Left cardiac atrium (tissue), 4 donors: Measurements from ENCODE around the gene LPP. TPM values are rescaled to one million over a fixed set of nuclear protein-coding genes. Genes with fewer than 3 reads are reported as not detected.

ENCODE experiments used
- ATAC-seq, 2 donors: fragments of 200-7000 bp; cut with Tn5 transposase; one replicate each; pipeline ENCODE4 v1.9.1; 2020; ENCODE audit warnings: mild to moderate bottlenecking in 2 of 2, moderate library complexity in 2 of 2
- DNase-seq: peaks from one replicate; pipeline ENCODE4 v3.0.0-alpha.2; 2020
- intact Hi-C, 2 donors: fragments of 100-400 bp; cut with DNase I; formaldehyde crosslinking; loops; one replicate each; pipeline versions ENCODE4 v1.14.1 to v1.15.1; 2022 to 2023
- total RNA-seq, 2 donors: library from RNA; stranded (reverse); fragmentation: NEBNext Ultra II Directional; extraction: Animal tissue kit (Norgen Biotek cat#: 25700); gene quantifications; one replicate each; pipeline ENCODE4 v1.2.1, GENCODE V29; 2021
- donor health status: DM: no; HTN: yes; CAD: no.
- donor health status: DM: no; HTN: yes; CAD: no; lungs with severe emphysema.
- donor health status: DM: yes; HTN: yes; CAD: no.
- donor health status: Dilated cardiomyopathy.

Gene LPP
- total RNA-seq, 2 donors from 2014 or later: 152 to 181 TPM

DNA sequence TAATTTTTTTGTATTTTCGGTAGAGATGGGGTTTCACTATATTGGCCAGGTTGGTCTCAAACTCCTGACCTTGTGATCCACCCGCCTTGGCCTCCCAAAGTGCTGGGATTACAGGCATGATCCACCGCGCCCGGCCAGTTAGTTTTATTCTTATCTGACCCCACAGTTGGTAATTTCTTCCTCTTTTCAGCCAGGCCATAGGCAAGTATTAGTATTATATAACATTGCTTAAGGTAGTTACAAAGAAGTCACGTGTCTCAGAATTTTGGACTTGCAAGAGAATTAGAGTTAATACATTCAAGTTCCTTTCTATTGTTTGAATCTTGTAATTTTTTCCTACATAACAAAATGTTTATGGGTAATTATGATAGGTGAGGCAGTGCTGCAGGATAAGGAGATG, 334.8 kb downstream of the LPP start:
- DNase-seq (no peak), ATAC-seq (no peak)
- intact Hi-C loops: no loop called here

- no peak for DNase-seq
These were observed 335.9 kb downstream of the LPP start for GRCh38 chr3:188489639-188490405.

DNA sequence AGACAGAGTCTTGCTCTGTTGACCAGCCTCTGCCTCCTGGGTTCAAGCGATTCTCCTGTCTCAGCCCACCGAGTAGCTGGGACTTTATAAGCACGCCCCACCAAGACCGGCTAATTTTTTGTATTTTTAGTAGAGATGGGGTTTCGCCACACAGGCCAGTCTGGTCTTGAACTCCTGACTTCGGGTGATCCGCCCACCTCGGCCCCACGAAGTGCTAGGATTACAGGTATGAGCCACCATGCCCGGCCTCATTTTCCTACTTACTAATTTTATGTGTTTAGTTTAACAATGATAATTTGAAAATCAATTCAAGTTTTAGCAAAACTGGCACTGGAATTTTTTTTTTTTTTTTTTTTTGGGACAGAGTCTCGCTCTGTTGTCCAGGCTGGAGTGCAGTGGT, 336.5 kb downstream of the LPP start:
- DNase-seq: no peak
- ATAC-seq: no peak
- intact Hi-C loops: no loop called here

More at GRCh38 chr3:188489639-188490405, 335.9 kb downstream of the LPP start:
- intact Hi-C loops: no loop called here
- ATAC-seq: no peak

DNA sequence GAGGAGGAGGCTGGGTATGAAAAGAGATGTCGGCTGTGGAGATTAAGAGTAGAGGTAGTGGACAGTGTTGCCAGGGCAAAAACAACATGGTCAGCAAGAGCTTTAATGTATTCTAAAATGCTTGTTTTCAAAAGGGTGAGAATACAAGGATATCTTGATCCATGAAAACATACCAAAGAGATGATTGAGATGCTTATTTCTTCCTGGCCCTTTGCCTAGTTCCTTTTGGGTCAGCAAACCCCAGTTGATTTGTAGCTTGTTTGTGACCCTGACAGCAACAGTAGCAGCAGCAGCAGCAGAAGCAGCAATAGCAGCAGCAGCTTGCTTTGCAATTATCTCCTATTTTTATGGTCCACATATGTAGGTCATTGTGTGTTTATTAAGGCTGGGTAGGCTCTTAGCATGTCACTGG, 337.3 kb downstream of the LPP start:
- intact Hi-C loops: no loop called here
- DNase-seq (no peak), ATAC-seq (peak; percentile 34 to 49)

- ATAC-seq: no peak
- intact Hi-C loops: no loop called here
- DNase-seq: no peak
These were observed 342.4 kb downstream of the LPP start for GRCh38 chr3:188496390-188496789.

- no peak for ATAC-seq
- no peak for DNase-seq
- intact Hi-C loops: no loop called here
These were observed 343.1 kb downstream of the LPP start for GRCh38 chr3:188497021-188497420.

DNA sequence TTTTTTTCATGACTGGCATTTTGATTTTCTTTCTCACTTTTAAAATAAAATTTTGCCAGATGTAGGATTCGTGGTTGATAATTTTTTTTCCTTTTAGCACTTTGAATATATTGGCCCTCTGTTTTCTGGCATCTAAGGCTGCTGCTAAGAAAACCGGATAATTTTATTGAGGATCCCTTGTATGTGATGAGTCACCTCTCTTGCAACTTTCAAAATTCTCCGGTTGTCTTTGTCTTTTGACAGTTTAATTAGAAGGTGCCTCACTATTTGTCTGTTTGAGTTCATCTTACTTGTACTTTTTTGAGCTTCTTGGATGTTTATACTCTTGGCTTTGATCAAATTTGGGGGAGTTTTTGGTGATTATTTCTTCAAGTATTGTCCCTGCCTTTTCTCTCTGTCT, 349.7 kb downstream of the LPP start:
- DNase-seq (no peak), ATAC-seq (no peak)
- intact Hi-C loops: no loop called here

GRCh38 chr3:188505151-188505550, 351.2 kb downstream of the LPP start:
- intact Hi-C loops: no loop called here
- DNase-seq (no peak), ATAC-seq (no peak)

- DNase-seq (no peak), ATAC-seq (no peak)
- intact Hi-C loops: no loop called here
These were observed 352.0 kb downstream of the LPP start for GRCh38 chr3:188505911-188506310.

GRCh38 chr3:188506446-188506845, 352.5 kb downstream of the LPP start:
- no peak for DNase-seq
- ATAC-seq: no peak
- intact Hi-C loops: no loop called here

GRCh38 chr3:188507244-188507720, 353.3 kb downstream of the LPP start:
- peak; percentile 65 to 78 for ATAC-seq
- no peak for DNase-seq

DNA sequence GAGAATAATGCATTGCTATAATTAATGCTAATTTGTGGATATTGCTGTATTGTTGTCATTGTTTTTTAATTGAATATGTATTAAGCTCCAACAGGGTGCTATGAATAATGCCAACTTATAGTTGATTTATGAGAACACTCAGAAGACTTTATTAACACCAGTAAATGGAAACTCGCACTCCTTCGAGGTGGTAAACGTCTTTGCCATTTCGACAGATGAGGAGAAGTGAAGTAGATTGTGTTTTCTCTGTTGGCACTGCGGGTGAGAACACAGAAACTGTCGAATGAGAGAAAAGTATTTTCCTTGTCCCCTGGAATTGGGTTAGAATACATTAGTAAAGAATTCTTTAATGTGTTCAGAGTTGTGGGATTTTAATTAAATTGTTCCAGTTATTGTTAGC, 354.5 kb downstream of the LPP start:
- no peak for ATAC-seq
- DNase-seq: no peak
- intact Hi-C loops: no loop called here

More at GRCh38 chr3:188507244-188507720, 353.3 kb downstream of the LPP start:
- intact Hi-C loops: no loop called here

DNA sequence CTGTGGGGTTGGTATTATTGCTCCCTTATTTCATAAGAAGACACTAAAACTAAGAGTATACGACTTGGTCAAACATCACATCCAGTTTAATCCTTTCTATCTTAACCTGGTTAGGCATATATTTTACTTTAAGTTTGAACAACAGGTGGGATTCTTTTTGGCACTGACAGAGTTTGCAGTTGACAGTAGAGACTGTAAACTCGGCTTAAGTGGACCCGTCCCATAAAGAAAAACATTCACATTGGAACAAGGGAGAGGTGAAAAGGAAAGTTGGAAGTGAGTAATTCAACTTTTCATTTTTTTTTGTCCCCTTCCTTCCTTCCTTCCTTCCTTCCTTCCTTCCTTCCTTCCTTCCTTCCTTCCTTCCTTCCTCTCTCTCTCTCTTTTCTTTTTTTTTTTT, 355.4 kb downstream of the LPP start:
- no peak for ATAC-seq
- no peak for DNase-seq
- intact Hi-C loops: no loop called here

- ATAC-seq: no peak
- no peak for DNase-seq
- intact Hi-C loops: no loop called here
These were observed 356.4 kb downstream of the LPP start for GRCh38 chr3:188510366-188510765.

DNA sequence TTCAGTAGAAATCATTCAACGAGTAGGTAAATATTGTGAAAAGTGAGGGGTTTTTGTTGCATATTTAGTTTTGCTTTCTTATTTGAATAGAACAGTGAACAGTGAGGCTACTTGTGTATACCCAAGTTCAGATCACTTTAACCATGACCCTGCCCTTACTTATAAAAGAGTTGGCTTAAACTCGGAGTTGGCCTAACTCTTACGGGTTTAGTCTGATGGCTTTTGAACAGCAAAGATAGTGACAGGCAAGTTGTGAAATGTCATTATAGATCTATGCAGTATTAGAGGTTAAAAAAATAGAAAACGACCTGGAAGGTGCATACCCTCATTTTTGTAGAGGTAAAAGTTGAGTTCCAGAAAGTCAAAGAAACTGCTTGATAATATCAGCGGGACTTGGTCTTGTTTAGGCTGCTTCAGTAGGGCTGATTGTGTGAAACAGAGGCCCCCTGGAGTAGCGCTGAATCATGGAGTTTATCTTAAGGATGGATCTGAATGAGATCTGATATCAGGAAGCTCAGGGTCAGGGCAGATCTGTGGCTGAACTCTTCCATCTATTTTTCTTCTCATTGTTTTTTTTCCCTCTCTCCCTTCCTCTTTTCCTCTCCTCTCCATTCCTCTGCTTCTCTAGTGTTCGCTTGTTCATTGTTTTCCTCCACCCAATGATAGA, 359.8 kb downstream of the LPP start:
- intact Hi-C loops: no loop called here
- ATAC-seq (no peak), DNase-seq (no peak)

GRCh38 chr3:188516515-188516914, 362.6 kb downstream of the LPP start:
- no peak for DNase-seq
- ATAC-seq: no peak
- intact Hi-C loops: no loop called here

GRCh38 chr3:188518416-188518815, 364.5 kb downstream of the LPP start:
- no peak for ATAC-seq
- intact Hi-C loops: no loop called here
- DNase-seq: no peak

DNA sequence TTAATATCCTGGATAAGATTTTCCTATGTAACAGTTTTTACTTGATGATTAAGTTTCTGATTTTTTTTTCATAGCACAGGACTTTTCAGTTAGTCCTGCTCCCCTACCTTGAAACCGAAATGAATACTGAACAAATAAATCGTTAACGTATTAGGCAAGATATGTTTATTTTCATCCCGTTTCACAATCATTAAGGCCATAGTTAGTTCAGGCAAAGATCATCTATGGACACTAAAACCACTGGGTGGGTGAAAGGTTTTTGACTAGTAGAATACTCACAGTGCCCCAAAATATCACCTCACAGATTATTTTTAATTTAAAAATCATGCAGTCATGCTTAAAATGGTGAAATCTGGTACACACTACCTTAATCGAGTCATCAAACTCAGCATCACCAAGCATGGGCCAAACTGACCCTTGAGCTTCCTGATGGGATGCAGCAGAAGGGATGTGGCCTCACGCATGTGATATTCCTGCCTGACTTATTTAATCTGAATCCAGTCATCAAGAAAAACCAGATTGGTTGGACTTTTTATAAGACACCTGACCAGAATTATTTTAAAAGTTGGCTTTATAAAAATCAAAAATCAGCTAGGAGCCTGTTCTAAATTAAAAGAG, 365.0 kb downstream of the LPP start:
- ATAC-seq: no peak
- intact Hi-C loops: no loop called here
- no peak for DNase-seq

DNA sequence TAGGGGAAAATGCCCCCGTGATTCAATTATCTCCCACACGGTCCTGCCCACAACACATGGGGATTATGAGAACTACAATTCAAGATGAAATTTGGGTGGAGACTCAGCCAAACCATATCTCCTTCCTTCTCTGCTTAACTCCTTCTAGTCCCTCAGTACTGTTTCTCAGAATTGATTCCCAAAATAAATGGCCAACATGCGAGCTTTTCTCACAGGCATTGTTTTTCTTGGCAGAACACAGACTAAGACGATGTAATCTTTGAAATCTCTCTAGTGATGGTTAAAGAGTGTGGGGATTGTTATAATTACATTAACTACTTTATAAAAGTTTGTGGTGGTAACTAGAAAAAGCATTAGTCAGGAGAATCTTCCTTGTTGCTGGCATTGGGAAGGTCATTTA, 366.5 kb downstream of the LPP start:
- DNase-seq (no peak), ATAC-seq (no peak)
- intact Hi-C loops: no loop called here

DNA sequence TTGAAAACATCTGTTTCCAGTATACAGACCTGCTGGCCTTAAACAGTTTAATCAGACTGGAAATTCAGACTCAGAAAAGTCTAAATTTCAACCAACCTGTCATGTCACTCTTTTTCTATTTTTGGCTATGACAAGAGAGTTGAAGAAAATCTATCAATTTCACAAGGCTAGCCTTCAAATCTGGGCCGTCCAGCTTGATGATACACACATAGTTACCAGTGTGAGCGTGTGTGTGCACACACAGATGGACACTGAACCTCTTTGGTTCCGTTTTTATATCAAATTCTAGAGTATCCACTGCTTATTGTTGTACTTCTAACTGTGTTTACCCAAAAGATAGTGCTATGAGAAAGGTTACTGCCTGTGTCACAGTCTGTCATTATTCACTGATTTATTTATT, 368.2 kb downstream of the LPP start:
- intact Hi-C loops: no loop called here
- no peak for DNase-seq

More for the DNA sequence above, 368.2 kb downstream of the LPP start:
- no peak for ATAC-seq
